ENCODE results near the gene COX8A. TPM values are rescaled to one million over a fixed set of nuclear protein-coding genes. Genes with fewer than 3 reads are reported as not detected.

The COX8A gene
- total RNA-seq, 1 experiment from 2014 or later = 1,500 TPM

- POLR2A ChIA-PET (ENCODE audit: unreplicated experiment) = interaction anchor here (0.6 kb wide), 1 partner anchor 135 kb away, joined by 8 read pairs; no protein-coding TSS in a partner anchor
- no peak overlapping the region for H3K4me3 ChIP-seq (ENCODE audit: low read length)
- intact Hi-C loops (cut with micrococcal nuclease) = no loop called here
- TF ChIP-seq CTCF (conservative IDR thresholded peaks at IDR 0.05; ENCODE audit: low read depth, low read length) = no peak
- TF ChIP-seq EZH2phosphoT487 (IDR thresholded peaks at IDR 0.05; ENCODE audit: borderline replicate concordance, low read length) = no peak
- TF ChIP-seq EZH2 (IDR thresholded peaks at IDR 0.05; ENCODE audit: low read length, unreplicated experiment) = no peak
- no peaks in the 10 kb centered on the region for H3K9me2 ChIP-seq (replicated peaks; ENCODE audit: low read length)
- no peaks in the 10 kb centered on the region for H3F3A ChIP-seq (ENCODE audit: low read length, unreplicated experiment)
- no peaks in the 10 kb centered on the region for H3K36me3 ChIP-seq (ENCODE audit: low read depth, low read length)
- H3K27ac ChIP-seq (ENCODE audit: low read length) = no peak overlapping the region
- BruUV-seq (replicated peaks) = no TSS peak
- H4K20me1 ChIP-seq (ENCODE audit: low read length) = no peaks in the 10 kb centered on the region
- H2AFZ ChIP-seq (ENCODE audit: low read length) = no peak overlapping the region
- no peaks in the 10 kb centered on the region for H3K27me3 ChIP-seq (ENCODE audit: low read length)
- no peaks in the 10 kb centered on the region for H3K79me2 ChIP-seq (ENCODE audit: low read length)
- H3K4me1 ChIP-seq (ENCODE audit: insufficient read depth, low read length) = no peaks in the 10 kb centered on the region
- no peaks in the 10 kb centered on the region for H3K9me3 ChIP-seq (ENCODE audit: low read length)
- CTCF ChIA-PET = no interaction called here
- no peak for DNase-seq
- no peak for ATAC-seq
- H3K4me2 ChIP-seq (ENCODE audit: low read length) = no peak overlapping the region
- H3K9ac ChIP-seq (ENCODE audit: low read length) = no peak overlapping the region
Measured at GRCh38 chr11:64020976-64021756, 46.7 kb downstream of the COX8A start.

GRCh38 chr11:64021757-64022093, 47.3 kb downstream of the COX8A start:
- BruUV-seq (replicated peaks) = no TSS peak
- Histone ChIP-seq H3K4me3 (ENCODE audit: low read length) (no peak overlapping the region), H3K9ac (ENCODE audit: low read length) (no peak overlapping the region), H2AFZ (ENCODE audit: low read length) (no peak overlapping the region), H3K36me3 (ENCODE audit: low read depth, low read length) (no peaks in the 10 kb centered on the region), H3K27ac (ENCODE audit: low read length) (no peak overlapping the region), H3K79me2 (ENCODE audit: low read length) (no peaks in the 10 kb centered on the region), H3K4me2 (ENCODE audit: low read length) (no peak overlapping the region), H3K9me3 (ENCODE audit: low read length) (no peaks in the 10 kb centered on the region), H3F3A (ENCODE audit: low read length, unreplicated experiment) (no peaks in the 10 kb centered on the region), H3K27me3 (ENCODE audit: low read length) (no peaks in the 10 kb centered on the region), H3K9me2 (replicated peaks; ENCODE audit: low read length) (no peaks in the 10 kb centered on the region), H4K20me1 (ENCODE audit: low read length) (no peaks in the 10 kb centered on the region), H3K4me1 (ENCODE audit: insufficient read depth, low read length) (no peaks in the 10 kb centered on the region)
- ATAC-seq (no peak), DNase-seq (no peak)
- ChIA-PET POLR2A (ENCODE audit: unreplicated experiment) (no interaction called here), CTCF (no interaction called here)
- no peak for TF ChIP-seq EZH2 (IDR thresholded peaks at IDR 0.05; ENCODE audit: low read length, unreplicated experiment)
- TF ChIP-seq EZH2phosphoT487 (IDR thresholded peaks at IDR 0.05; ENCODE audit: borderline replicate concordance, low read length) = no peak
- no peak for TF ChIP-seq CTCF (conservative IDR thresholded peaks at IDR 0.05; ENCODE audit: low read depth, low read length)
- intact Hi-C loops (cut with micrococcal nuclease) = no loop called here

- CTCF ChIA-PET = no interaction called here
- POLR2A ChIA-PET (ENCODE audit: unreplicated experiment) = no interaction called here
- no peaks in the 10 kb centered on the region for H4K20me1 ChIP-seq (ENCODE audit: low read length)
- ATAC-seq = no peak
- H3K27ac ChIP-seq (ENCODE audit: low read length) = no peak overlapping the region
- intact Hi-C loops (cut with micrococcal nuclease) = no loop called here
- no peak overlapping the region for H3K4me3 ChIP-seq (ENCODE audit: low read length)
- no peak overlapping the region for H2AFZ ChIP-seq (ENCODE audit: low read length)
- H3K9me3 ChIP-seq (ENCODE audit: low read length) = no peaks in the 10 kb centered on the region
- no peaks in the 10 kb centered on the region for H3K36me3 ChIP-seq (ENCODE audit: low read depth, low read length)
- H3K79me2 ChIP-seq (ENCODE audit: low read length) = no peaks in the 10 kb centered on the region
- H3K4me1 ChIP-seq (ENCODE audit: insufficient read depth, low read length) = no peaks in the 10 kb centered on the region
- H3K27me3 ChIP-seq (ENCODE audit: low read length) = no peaks in the 10 kb centered on the region
- BruUV-seq (replicated peaks) = no TSS peak
- DNase-seq = no peak
- no peaks in the 10 kb centered on the region for H3F3A ChIP-seq (ENCODE audit: low read length, unreplicated experiment)
- H3K4me2 ChIP-seq (ENCODE audit: low read length) = no peak overlapping the region
- TF ChIP-seq CTCF (conservative IDR thresholded peaks at IDR 0.05; ENCODE audit: low read depth, low read length) = no peak
- TF ChIP-seq EZH2phosphoT487 (IDR thresholded peaks at IDR 0.05; ENCODE audit: borderline replicate concordance, low read length) = no peak
- no peak for TF ChIP-seq EZH2 (IDR thresholded peaks at IDR 0.05; ENCODE audit: low read length, unreplicated experiment)
- no peak overlapping the region for H3K9ac ChIP-seq (ENCODE audit: low read length)
- no peaks in the 10 kb centered on the region for H3K9me2 ChIP-seq (replicated peaks; ENCODE audit: low read length)
Measured at GRCh38 chr11:64022125-64022784, 47.8 kb downstream of the COX8A start.

All from PC-3 (cell line).